DND-41 (cell line): ENCODE results near the gene PLPP6.

ENCODE experiments used
- ATAC-seq: fragments of 200-7000 bp; cut with Tn5 transposase; 3 replicates; pipeline ENCODE4 v1.9.1; 2021; ENCODE audit warnings: low read depth; ENCODE audit not compliant: insufficient read depth
- DNase-seq: peaks from one replicate; pipeline ENCODE4 v3.0.0-alpha.2; 2020
- H2AFZ ChIP-seq: 2 replicates; pipeline ENCODE4 v1.6.0; 2012; ENCODE audit warnings: low read depth, low read length
- H3K27ac ChIP-seq: 2 replicates; pipeline ENCODE4 v1.5.1; 2012; ENCODE audit warnings: low read length, inconsistent platforms
- H3K27me3 ChIP-seq: fragments of 200-600 bp; sonication (generic); 2 replicates; pipeline ENCODE4 v1.6.0; 2012; ENCODE audit warnings: low read length, mild to moderate bottlenecking, inconsistent platforms; ENCODE audit not compliant: insufficient read depth, poor library complexity
- H3K36me3 ChIP-seq: 2 replicates; pipeline ENCODE4 v1.5.1; 2012; ENCODE audit warnings: low read length, inconsistent platforms; ENCODE audit not compliant: insufficient read depth
- H3K4me1 ChIP-seq: 2 replicates; pipeline ENCODE4 v1.5.1; 2012; ENCODE audit warnings: mild to moderate bottlenecking, low read length; ENCODE audit not compliant: insufficient read depth
- H3K4me2 ChIP-seq: 2 replicates; pipeline ENCODE4 v1.6.0; 2012; ENCODE audit warnings: mild to moderate bottlenecking, moderate library complexity, low read length, inconsistent platforms; ENCODE audit not compliant: insufficient read depth
- H3K4me3 ChIP-seq, 2 experiments: fragments of 200-600 bp in 1 of 2; shearing (Covaris generic) in 1 of 2; 2 replicates each; pipeline ENCODE4 v1.5.1; 2012 to 2016; ENCODE audit warnings: inconsistent platforms in 2 of 2, low read length in 2 of 2, mild to moderate bottlenecking in 2 of 2, low read depth in 1 of 2, moderate library complexity in 1 of 2
- H3K79me2 ChIP-seq: 2 replicates; pipeline ENCODE4 v1.6.0; 2012; ENCODE audit warnings: low read length, inconsistent platforms; ENCODE audit not compliant: insufficient read depth
- H3K9ac ChIP-seq: 2 replicates; pipeline ENCODE4 v1.6.0; 2012; ENCODE audit warnings: low read depth, mild to moderate bottlenecking, inconsistent platforms, low read length, moderate library complexity
- H3K9me3 ChIP-seq: 2 replicates; pipeline ENCODE4 v1.5.1; 2012; ENCODE audit warnings: low read length, moderate library complexity, mild to moderate bottlenecking, inconsistent platforms; ENCODE audit not compliant: insufficient read depth, severe bottlenecking
- H4K20me1 ChIP-seq: 2 replicates; pipeline ENCODE4 v1.6.0; 2012; ENCODE audit warnings: low read length; ENCODE audit not compliant: insufficient read depth
- CTCF ChIP-seq: IDR thresholded peaks from 2 replicates; pipeline ENCODE4 v1.5.1; 2012; ENCODE audit warnings: borderline replicate concordance, low read length, moderate library complexity, mild to moderate bottlenecking; ENCODE audit not compliant: poor library complexity, severe bottlenecking; ENCODE audit errors: extremely low read depth
- EZH2 ChIP-seq: IDR thresholded peaks from 3 replicates; pipeline ENCODE4 v1.6.1; 2012; ENCODE audit warnings: borderline replicate concordance, low read depth, mild to moderate bottlenecking, moderate library complexity, low read length, inconsistent platforms; ENCODE audit not compliant: severe bottlenecking

The PLPP6 gene

GRCh38 chr9:4615778-4616177 lies 46.3 kb upstream of the PLPP6 start:
- no peak overlapping the region for H2AFZ ChIP-seq
- H3K27me3 ChIP-seq, result no peaks in the 10 kb centered on the region
- DNase-seq (no peak), ATAC-seq (no peak)
- TF ChIP-seq EZH2 (no peak), CTCF (no peak)
- no peaks in the 10 kb centered on the region for H3K36me3 ChIP-seq
- no peaks in the 10 kb centered on the region for H4K20me1 ChIP-seq
- no peaks in the 10 kb centered on the region for H3K4me1 ChIP-seq
- no peak overlapping the region for H3K4me2 ChIP-seq
- no peak overlapping the region for H3K27ac ChIP-seq
- no peaks in the 10 kb centered on the region for H3K9me3 ChIP-seq
- H3K79me2 ChIP-seq, result no peaks in the 10 kb centered on the region
- no peak overlapping the region for H3K4me3 ChIP-seq
- no peak overlapping the region for H3K9ac ChIP-seq

GRCh38 chr9:4617752-4618151 lies 44.3 kb upstream of the PLPP6 start:
- H3K9ac ChIP-seq, result no peak overlapping the region
- no peaks in the 10 kb centered on the region for H4K20me1 ChIP-seq
- H3K4me2 ChIP-seq, result no peak overlapping the region
- H3K79me2 ChIP-seq, result no peaks in the 10 kb centered on the region
- ATAC-seq, result no peak
- H3K4me1 ChIP-seq, result no peaks in the 10 kb centered on the region
- TF ChIP-seq CTCF (no peak), EZH2 (no peak)
- no peak for DNase-seq
- H3K27me3 ChIP-seq, result no peaks in the 10 kb centered on the region
- H3K4me3 ChIP-seq, result no peak overlapping the region
- no peak overlapping the region for H3K27ac ChIP-seq
- no peaks in the 10 kb centered on the region for H3K9me3 ChIP-seq
- H3K36me3 ChIP-seq, result no peaks in the 10 kb centered on the region
- H2AFZ ChIP-seq, result no peak overlapping the region

- Histone ChIP-seq H3K36me3 (no peaks in the 10 kb centered on the region), H3K9me3 (no peaks in the 10 kb centered on the region), H3K27me3 (no peaks in the 10 kb centered on the region), H3K4me2 (no peak overlapping the region), H4K20me1 (no peaks in the 10 kb centered on the region), H3K4me1 (no peaks in the 10 kb centered on the region), H3K27ac (no peak overlapping the region), H3K4me3 (no peak overlapping the region), H3K9ac (no peak overlapping the region), H3K79me2 (no peaks in the 10 kb centered on the region), H2AFZ (no peak overlapping the region)
- DNase-seq, result no peak
- TF ChIP-seq EZH2, result no peak
- TF ChIP-seq CTCF, result no peak
- ATAC-seq, result no peak
These were observed 43.4 kb upstream of the PLPP6 start for GRCh38 chr9:4618700-4619099.

GRCh38 chr9:4620057-4620765 lies 41.9 kb upstream of the PLPP6 start:
- TF ChIP-seq EZH2, result no peak
- Histone ChIP-seq H3K4me2 (no peak overlapping the region), H2AFZ (no peak overlapping the region), H3K4me3 (no peak overlapping the region), H4K20me1 (no peaks in the 10 kb centered on the region), H3K79me2 (no peaks in the 10 kb centered on the region), H3K36me3 (no peaks in the 10 kb centered on the region), H3K9ac (no peak overlapping the region), H3K27ac (no peak overlapping the region), H3K9me3 (no peaks in the 10 kb centered on the region), H3K27me3 (no peaks in the 10 kb centered on the region), H3K4me1 (no peaks in the 10 kb centered on the region)
- peak; percentile 58; the same call in 2 of the 3 replicates for ATAC-seq
- DNase-seq, result peak; percentile 8
